Activated CD4-positive, alpha-beta T cell treated with anti-CD3 and anti-CD28 coated beads, Interleukin-2, Interleukin-4, amounts not matched to agents 100 ng/mL and 50 ng/mL, durations not matched to agents 16 hours and 8 hours (primary cell): ENCODE measurements around the gene SRPK3.
"Not testable (repeated sequence)": the region's sequence is repeated elsewhere in the genome, so short reads cannot be mapped to it uniquely, and the experiment has no call there.

ENCODE experiments used
- DNase-seq: peaks from one replicate; pipeline ENCODE4 v3.0.0-alpha.2; 2020; ENCODE audit warnings: low spot score

Gene SRPK3

DNA sequence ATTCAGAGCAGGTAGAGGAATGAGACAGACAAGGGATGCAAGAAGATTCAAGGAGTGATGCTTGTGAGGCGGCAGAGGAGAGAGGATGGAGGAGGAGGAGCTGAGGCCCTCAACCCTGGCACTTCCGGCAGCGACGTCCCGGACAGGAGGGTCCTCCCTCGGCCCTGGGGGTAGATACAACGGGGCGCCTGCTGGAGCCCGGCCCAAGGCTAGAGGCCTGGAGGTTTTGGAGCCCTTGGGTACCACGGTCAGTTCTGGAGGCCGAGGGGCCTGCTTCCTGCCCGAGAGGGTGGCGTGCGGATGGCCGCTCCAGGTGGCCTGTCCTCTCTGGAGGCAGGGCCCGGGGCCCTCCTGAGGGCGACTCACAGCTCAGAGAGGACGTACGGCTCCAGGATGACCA lies 27.1 kb downstream of the SRPK3 start:
- DNase-seq: no peak

DNA sequence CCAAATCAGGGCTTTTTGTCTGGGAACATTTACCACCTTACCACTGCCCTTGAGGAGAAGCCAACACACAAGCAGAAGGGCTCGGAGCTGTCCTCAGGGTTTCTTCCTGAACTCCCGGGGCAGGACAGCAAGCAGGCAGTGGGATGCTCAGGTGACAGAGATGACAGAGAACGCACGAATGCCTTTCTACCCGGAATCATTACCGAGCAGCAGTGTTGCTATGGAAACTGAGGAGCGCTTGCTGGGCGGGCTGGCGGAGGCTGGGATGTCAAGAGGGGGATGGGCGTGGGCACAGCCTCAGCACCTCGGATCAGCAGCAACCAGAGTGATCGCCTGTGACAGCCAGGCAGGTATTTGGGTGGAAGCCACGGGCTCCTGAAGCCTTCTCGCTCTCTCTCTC lies 31.4 kb downstream of the SRPK3 start:
- DNase-seq: no peak

DNA sequence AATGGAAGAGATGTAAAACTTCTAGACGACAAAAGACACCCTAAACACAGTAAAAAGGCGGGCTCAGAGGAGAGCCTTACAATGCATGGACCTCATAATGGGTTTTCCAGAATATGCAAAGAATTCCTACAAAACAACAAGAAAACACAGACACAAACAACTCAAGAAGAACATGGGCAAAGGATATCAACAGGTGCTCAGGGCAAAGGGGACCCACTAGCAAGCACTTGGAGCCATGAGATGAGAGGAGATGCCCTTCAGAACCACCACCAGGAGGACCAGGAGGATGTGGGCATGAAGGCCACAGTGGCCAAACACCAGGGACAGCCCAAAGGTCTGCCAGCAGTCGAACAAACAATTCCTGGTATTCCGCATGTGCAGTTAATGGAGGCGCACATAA lies 32.3 kb downstream of the SRPK3 start:
- DNase-seq: no peak

DNA sequence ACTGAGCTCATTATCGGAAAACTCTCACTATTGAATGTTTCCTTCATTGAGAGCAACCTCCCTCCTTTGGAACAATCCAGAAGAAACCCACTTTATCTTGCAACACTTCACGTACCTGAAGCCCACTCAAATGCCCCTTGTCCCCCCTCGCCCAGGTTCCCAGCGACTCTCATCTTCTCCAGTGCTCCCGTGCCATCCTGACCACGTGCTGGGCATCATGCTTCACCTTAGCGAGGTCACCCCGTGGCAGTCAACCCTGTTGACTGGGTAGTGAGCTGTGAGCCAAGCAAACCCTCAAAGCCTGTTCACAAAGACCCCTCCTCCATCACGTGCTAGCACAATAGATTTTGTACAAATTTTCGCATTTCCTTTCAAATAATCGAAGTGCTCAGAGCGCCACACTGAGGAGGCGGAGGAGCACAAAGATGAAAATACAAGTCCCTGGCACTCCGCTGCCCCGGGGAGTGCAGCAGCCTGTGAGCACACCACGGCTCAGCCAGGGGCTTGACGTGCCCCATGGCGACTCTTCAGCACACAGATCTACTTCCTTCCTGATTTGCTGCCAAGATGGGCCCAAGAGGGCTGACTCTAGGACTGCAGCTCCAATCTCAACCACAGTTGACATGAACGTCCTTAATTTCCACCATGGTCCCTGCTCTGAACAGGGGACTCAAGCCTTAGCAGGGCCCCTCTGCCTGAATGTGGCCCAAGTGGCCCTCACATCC lies 33.9 kb downstream of the SRPK3 start:
- no peak for DNase-seq

DNA sequence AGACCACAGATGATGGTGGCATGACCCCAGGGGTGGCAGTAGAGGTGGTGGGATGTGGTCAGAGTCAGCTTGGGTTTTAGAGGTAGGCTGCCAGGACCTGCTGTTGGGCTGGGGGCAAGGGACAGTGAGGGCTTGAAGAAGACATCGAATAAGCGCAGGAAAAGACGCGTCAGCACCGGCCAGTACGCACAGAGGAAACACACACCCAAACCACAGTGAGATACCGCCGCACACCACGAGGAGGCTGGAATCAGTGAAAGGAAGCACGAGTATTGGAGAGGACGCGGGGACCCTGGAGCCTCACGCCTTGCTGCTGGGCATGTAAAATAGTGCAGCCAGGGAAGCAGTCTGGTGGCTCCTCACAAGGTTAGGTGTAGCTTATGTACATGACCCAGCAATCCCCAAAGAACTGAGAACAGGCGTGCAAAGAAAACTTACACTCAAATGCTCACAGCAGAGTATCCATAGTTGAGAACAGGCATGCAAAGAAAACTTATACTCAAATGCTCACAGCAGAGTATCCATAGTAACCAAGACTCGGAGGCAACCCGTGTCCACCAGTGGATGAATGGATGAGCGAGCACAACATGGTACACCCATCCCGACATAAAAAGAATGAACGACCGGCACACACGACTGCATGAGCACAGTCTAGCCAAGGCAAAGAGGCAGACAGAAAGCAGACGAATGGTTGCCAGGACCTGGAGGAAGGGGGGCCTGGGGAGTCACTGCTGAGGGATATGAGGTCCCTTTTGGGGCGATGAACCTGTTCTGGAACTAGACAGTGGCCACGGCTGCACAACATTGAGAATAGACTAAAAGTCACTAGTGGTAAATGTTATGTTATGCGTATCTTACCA lies 36.2 kb downstream of the SRPK3 start:
- no peak for DNase-seq

DNA sequence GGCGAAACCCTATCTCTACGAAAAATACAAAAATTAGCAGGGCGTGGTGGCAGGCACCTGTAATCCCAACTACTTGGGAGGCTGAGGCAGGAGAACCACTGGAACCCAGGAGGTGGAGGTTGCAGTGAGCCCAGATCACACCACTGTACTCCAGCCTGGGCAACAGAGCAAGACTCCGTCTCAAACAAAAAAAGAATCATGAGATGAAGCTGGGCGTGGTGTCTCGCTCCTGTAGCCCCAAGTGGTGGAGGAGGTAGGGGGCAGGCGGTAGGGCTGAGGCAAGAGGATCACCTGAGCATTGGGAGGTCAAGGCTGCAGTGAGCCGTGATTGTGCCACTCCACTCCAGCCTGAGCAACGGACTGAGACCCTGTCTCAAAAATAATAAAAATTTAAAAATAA lies 37.2 kb downstream of the SRPK3 start:
- not testable (repeated sequence) for DNase-seq

DNA sequence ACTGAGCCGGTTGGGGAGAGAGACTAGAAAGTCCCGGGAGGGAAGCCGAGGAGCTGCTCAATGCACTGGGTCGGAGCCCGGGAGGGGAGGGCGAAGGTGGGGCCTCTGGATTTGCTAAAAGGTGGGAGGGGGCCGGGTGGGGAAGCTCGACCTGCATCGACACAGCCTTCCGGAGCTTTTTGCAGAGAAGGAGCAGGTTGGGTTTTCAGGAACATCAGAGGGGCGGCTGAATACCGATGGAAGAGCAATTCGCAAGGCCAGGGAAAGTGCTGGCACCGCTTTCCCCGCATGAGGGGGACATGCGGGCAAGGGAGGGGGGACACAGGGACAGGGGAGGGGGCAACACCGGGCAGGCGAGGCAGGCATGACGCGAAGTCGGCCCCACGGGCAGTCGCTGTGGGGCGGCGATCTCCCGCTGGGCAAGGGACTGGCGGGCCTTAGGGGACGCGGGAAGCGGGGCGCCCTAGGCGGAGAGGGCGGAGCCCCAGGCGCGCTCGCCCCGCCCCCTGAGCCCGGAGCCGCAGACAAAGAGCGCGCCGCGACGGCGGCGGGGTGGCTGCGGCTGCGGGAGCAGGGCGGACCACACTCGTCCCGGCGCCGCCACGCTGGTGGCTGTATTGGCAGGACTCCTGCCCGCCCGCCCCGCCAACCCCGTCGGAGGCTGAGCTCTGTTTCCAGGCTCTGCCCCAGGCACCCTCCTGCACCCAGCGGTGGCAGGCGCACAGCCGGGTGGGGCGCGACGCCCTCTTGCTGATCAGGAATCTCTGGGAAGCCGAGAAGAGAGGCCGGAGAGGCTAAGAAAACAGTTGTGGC lies 37.9 kb downstream of the SRPK3 start:
- peak; percentile 7 for DNase-seq

DNA sequence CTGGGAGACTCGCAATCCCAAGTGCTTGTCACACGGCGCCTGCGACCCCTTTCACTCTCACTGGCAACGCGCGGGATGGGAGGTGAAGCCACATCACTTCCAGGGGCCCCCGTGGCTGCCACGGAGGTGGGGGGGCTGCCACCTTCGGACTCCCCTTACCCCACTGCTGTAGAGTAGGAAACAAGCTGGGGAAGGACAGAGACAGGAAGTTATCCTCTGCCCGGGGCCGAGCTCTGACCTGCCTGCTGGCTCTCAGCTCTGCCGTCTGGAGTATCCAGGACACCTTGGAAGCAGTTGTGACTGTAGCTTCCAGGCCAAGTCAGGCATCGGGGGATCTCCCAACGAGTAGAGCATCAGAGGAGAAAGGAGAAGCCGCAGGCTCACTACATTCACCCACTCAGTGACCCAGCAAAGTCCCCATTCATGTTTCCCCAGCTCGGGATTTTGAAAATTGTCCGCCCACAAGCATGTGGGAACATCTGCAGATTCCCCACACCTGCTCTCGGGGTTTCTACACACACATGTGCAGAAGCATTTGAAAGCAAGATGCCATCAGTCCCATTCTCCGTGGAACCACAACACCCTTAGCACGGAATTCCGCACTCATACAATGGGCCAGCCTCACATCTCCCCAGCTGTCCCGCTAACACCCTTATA lies 38.7 kb downstream of the SRPK3 start:
- DNase-seq: no peak

DNA sequence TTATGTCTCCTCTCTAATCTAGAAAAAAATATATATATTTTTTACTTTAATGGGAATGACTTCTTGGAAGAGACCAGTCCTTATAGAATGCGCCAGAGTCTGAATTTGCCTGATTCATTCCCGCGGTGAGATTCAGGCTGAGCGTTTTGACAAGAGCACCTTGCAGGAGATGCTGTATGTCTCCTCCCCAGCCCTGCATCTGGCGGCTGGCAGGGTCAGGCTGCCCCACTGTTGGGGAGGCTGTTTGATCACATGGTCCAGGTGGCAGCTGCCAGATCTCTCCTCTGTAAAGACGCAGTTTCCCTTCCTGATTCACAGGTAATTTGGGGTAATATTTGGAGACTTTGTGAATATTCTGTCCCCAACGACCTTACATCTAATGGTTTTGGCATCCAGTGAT lies 39.8 kb downstream of the SRPK3 start:
- DNase-seq: no peak

DNA sequence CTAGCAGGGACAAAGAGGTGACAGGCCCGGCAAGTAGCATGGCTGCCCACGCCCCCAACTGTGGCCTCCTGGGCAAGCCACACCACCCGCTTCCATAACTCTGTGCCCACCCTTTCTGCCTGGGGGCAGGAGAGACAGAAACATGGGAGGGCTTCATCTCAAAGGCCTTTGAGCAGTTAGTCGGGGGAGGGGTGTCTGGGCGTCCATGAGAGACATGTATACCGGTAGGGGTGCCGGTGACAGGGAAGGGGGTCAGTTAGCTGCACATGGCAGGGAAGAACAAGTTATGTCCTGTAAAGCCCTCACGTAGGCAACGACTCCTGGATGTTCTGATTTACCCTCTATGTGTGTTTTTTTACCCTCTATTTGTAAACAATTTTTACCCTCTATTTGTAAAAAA lies 40.2 kb downstream of the SRPK3 start:
- DNase-seq: no peak

DNA sequence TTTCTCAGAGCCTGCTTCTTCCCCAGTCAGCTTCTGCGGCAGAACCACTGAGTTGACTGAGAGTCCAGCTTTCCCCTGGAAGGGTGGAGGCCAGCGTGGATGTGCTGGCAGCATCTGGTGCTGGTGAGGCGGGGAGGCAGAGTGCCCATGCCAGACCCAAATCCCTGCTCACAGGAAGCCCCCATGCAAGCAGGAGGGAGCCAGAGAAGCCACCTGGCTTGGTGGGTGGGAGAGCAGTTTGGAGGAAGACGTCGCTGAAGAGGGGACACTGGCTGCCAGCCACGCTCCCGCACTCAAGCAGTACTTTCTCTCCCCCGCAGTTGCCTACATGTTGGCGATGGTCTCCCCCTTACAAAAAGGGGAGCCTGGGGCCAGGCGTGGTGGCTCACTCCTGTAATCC lies 43.5 kb downstream of the SRPK3 start:
- no peak for DNase-seq

DNA sequence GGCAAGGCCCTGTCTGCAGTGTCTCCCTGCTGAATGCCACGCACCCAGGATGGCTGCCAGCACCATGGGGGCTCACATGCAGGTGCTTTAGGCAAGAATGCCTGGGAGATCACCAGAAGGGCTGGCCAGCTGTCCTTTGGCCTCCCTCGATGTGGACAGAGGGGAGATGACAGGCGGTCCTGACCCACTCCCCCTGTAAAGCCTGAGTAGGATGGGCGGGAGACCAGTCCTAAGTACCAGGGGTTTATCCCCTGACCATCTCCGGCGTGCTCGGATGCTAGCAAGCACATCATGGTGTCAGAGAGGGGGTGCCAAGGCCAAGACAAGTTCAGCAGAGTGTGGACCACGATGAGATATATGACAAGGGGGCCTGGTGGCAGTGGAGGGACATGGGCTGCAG lies 44.2 kb downstream of the SRPK3 start:
- no peak for DNase-seq

DNA sequence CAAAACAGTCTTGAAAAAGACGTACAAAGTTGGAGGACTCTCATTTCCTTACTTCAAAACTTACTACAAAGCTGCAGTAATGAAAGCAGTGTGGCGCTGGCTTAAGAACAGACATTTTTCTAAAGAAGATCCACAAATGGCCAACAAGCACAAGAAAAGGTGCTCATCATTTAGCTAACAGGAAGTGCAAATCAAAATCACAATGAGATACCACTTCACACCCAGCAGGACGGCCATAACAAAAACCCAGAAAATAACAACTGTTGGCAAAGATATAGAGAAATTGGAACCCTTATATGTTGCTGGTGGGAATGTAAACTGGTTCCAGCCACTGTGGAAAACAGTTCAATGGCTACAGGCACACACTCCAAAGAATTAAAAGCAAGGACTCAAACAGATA lies 46.2 kb downstream of the SRPK3 start:
- DNase-seq: no peak

DNA sequence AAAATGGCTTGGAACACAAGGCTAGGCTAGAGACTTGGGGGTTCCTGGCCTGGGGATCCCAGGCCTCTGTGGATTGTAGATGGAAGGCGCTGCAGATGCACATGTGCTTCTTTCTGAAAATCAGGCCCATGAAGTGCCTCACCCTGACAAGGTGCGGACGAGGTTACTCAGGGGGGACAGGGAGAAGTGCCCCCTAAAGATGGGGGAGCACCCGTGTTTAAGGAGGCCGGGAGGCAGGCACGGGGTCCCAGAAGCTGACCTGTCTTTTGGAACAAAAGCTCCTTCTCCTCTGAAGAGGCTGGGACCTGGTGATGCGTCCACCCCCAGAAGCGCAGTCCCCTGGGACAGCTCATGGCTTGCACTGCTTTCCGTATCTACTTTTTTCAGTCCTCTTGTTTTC lies 47.1 kb downstream of the SRPK3 start:
- no peak for DNase-seq

DNA sequence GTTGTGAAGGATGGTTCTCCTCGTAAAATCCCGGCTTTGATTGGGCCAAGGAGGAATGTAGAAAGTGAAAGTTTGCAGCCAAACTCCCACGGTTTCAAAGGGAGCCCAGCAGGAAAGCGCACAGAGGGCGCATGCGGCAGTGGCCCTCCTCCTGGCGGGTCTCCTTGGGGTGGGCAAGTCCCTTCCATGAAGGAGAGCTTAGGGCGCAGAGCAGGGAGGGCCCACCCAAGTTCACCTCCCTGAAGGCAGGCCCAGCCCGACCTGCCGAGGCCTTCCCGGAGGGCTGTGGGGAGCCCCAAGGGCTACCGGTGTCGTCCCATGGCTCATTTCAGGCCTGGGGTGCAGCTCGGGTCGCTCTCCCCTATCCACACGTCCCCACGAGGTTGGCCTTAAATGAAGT lies 47.5 kb downstream of the SRPK3 start:
- DNase-seq: no peak

DNA sequence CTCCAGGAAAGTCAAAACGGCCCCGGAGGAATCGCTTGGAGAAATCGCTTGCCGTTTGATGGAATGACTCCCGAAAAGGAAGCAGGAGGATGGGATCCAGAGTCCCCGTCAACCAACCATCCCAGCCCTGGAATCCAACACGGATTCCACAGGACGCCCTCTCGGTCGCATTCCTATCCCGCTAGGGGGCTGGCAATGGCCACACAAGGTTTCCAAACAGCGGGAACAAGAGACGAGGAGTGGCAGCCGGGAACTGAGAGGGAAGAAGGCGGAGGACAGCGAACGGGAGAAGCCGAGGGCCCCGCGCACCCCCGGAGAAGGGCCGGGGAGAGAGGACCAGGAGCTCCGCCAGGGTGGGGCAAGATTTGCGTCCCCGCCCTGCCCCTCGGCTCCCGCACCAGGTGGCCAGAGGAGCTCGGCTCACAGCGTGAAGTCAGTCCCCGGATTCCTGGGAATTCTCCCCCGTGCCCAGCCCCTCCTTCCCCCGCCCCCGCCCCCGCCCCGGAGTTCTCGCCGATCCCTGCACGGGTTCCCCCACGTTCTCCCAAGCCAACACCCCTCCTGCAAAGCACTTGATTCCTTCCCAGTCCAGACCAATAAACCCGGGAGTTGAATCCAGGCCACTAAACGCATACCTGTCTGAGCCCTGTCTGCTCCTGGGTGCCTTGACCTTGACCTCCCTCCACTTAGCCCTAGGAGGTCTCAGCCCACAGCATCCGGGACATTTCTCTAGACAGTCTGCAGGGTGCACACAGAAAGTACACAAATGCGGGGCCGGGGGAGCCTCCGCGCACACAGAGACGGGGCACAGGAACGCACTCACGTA lies 48.1 kb downstream of the SRPK3 start:
- DNase-seq: no peak

DNA sequence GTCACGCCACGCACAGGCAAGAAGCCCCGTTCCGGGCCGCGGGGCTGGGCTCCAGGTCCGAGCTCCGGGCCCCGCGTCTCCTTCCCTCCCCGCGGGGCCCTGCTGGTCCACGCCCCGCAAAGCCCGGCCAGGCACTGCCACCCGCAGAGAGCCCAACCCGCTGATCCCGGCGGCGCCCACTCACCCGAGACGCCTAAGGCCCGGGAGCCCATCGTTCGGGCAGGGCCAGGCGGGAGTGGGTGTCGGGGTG lies 48.6 kb downstream of the SRPK3 start:
- no peak for DNase-seq

DNA sequence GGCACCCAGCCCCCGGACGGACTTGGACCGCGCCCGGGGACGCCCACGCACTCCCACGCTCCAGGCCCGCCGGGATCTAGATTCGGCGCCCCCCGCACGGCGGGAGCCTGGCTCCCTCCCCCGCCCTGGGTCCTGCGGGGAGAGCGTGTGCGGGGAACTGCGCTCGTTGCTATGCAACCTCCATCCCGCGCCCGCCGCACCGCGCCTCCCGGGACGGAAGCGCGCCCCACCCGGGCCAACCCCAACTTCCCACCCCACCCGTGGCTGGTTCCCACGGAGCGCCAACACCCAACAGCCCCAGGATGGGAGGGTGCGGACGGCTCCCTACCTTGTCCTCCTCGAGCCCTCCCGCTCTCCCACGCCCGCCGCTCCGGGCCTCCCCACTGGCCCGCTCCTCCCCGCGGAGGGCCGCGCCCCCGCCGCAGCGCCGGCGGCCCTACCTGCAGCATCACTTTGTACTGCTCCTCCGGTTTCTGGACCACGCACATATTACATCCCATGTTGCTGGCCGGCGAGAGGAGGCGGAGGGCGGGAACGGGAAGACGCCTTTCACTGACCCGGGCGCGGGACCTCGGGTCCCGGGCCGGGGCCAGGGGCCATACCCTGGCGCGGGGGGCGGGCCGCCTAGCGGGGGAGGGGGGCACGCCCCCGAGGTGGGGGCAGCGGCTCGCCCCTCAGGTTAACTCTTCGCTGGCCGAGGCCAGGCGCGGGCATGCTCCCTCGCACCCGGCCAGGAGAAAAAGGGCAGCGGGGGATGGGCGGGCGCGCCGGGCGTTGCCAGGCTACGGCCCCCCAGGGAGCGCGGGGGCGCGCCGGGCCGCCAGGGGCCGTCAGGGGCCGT lies 49.2 kb downstream of the SRPK3 start, which contains the start of gene PDZD4:
TSS of gene PDZD4 (minus strand) at position 746 of the 841 bp plus-strand sequence. CDS start at position 500, 246 bp downstream.
- DNase-seq: no peak

DNA sequence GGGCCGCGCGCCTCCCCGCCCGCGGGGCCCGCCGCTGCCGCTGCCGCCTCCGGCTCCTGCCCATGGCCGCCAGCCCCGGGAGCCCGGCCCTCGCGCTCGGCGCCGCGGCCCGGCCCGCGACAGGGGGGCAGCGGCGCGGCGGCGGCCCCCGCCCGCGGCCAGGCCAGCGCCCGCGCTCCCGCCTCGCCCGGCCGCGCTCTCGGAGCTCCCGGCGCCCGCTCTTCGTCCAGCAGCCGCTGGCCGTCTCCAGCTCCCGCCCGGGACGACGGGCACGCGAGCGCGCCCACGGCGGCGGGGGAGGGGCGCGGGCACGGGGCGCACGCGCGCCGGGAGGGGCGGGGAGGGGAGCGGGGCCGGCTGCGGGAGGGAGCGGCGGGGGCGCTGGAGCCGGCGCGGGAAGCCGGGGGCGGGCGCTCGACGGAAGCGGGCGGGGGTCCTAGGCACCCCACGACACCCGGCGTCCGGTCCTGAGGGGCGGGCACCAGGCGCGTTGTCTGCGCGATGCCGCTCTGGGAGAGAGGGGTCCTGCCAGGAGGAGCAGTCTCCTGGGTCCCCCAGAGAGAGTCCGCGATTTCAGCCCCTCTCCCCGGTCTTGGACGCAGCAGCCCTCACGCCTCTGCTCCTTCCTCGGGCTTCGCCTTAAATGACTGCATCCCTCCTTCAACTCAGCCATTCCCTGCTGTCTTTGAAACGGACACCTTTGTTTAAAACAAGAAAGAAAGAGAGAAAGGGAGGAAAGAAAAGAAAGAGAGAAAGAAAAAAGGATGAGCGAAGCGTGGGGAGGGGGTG lies 50.0 kb downstream of the SRPK3 start:
- DNase-seq: no peak
